HG03565 (cell line): Measurements from ENCODE around the gene PTPRN2.
"Not testable (repeated sequence)": the region's sequence is repeated elsewhere in the genome, so short reads cannot be mapped to it uniquely, and the experiment has no call there.

Experiments used
- ATAC-seq: cut with Tn5 transposase; IDR thresholded peaks from one replicate; pipeline ENCODE4 v1.9.1; 2021; ENCODE audit warnings: mild to moderate bottlenecking, moderate library complexity; ENCODE audit not compliant: unreplicated experiment

Gene PTPRN2

GRCh38 chr7:158357106-158357897 is 230.3 kb downstream of the PTPRN2 start:
- no peak for ATAC-seq

- ATAC-seq, result no peak
Observed at GRCh38 chr7:158356454-158356853, 231.2 kb downstream of the PTPRN2 start.

GRCh38 chr7:158355456-158356065 is 232.1 kb downstream of the PTPRN2 start:
- no peak for ATAC-seq

GRCh38 chr7:158354861-158355260 is 232.8 kb downstream of the PTPRN2 start:
- no peak for ATAC-seq

DNA sequence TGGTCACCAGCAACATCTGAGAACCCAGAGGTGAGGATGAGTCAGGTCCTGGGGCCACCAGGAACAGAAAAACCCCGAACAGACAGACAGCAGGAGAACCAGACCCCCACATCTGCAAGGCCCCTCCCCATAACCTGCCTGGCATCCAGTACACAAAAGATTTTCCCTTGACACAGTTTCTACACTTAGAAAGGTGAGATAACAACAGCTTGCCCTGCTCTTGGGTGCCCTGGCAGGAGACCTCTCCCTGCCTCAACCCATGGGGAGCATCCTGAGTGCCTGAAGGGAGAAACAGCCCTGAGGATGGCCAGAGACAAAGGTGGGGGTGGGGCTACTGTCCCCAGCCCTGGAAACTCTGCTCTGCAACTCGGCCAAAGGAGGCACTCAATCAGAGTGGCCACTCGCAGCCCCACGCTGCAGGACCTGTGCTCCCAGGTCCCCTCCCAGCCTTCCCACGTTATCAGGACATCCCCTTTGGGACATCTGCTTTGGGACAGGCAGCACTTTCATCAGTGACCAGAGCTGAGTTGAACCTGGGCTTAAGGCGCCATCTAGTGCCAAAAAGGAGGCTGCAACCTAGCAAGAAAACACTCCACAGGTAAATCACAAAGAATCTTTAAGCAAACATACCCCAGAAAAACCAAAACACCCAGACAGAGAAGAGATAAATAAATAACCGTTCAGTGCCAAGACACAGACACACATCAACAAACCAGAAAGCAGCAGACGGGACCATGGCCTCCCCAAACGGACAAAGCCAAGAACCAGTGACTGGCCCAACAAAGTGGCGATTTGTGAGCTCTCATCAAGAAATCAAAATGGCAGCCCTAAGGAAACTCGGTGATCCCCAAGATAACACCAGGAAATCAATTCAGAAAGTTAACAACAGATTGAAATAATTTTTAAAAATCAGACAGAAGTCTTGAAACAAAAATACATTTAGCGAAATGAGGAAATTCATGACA is 233.7 kb downstream of the PTPRN2 start:
- no peak for ATAC-seq

- ATAC-seq, result not testable (repeated sequence)
Observed at GRCh38 chr7:158351899-158352729, 235.5 kb downstream of the PTPRN2 start.

DNA sequence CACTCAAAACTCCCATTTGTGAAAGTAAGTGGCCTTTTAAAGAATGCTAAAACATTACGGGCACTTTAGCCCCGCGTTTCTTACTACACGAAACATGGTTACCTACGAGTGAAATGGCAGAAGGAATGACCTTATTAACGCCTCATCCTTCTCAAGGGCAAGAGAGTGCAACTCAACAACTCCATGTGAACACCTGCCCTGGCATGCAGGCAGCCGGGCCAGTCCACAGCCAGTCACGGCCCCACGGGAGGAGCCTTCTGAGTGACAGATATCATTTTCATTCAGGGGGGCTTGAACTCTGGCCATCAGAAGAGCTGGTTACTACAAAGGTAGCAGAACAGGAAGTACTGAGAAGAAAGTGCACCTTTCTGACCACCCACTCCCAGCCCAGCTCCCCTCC is 236.1 kb downstream of the PTPRN2 start:
- no peak for ATAC-seq

DNA sequence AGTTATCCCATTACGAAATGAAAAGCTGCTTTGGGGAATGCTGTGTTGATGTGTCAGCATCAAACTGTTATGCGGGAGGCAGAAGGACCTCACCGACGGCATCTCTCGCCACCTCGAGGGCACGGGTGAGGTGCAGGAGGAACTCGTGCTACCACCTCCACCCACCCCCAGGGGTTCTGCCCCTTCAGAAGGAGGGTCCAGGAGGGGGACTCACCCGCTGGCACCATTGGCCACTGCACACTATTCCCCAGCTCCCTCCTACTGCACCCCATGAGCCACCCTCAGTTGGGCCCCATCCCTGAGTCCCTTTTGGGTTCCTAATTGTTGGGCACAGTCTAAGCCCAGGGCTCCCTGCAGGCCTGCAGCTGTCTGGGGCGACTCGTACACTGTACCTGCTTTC is 236.6 kb downstream of the PTPRN2 start:
- ATAC-seq, result no peak

DNA sequence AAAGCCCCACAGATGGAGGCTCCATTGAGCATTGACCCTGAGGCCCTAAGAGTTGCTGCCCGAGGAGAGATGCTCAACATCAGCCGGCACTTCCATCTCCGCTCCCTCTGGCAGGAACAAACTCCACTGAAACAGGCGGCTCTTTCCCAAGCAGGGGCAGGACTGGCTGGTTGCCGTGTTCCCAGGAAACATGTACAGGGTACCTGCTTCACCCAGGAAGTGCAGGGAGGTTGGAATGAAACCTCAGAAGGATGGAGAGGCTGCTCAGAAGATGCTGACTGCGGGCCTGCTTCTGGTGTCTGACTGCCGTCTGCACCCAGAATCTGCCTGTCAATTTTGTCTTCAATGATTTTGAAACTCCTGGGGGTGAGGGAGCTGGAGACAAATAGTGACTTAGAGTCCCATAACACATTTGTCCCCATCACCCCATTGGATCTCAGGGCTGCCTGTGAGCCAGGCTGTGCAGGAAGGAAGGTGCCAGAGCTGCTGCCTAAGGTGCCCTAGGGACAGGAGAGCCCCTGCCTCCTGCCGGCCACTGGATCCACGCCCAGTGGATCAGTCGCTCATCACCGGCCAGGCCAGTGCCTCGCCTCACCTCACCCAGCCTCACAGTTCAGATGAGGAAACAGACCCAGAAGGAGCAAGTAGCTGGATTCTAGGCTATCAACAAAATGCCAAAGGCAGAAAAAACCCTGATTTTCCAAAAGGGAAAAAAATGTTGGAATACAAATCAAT is 237.3 kb downstream of the PTPRN2 start:
- no peak for ATAC-seq

DNA sequence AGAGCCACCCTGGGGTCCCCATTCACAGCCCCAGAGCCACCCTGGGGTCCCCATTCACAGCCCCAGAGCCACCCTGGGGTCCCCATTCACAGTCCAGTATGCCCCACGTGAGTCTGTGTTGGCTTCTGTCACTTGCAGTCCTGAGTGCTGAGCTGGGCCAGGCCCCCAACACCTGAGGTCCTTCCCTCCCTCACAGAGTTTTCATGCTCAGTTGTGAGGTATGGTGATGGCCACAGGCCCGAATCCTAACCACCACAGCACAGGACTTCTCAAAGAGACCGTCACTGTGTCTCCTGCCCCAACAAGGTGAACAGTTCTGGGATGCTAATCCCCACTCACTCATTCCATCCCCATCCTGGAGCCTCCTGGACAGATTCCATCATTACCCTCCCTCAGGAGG is 239.2 kb downstream of the PTPRN2 start:
- no peak for ATAC-seq

DNA sequence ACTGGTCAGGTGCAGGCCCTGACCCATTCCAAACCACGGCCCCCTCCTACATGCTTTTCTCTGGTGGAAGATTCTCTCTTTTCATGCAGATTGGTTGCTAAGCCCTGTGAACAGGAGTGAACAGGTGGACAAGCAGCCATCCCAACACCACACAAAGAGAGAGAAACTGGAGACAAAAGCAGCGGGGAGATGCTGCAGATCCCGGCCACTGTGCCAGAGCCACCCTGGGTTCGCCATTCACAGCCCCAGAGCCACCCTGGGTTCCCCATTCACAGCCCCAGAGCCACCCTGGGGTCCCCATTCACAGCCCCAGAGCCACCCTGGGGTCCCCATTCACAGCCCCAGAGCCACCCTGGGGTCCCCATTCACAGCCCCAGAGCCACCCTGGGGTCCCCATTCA is 239.6 kb downstream of the PTPRN2 start:
- ATAC-seq, result not testable (repeated sequence)

DNA sequence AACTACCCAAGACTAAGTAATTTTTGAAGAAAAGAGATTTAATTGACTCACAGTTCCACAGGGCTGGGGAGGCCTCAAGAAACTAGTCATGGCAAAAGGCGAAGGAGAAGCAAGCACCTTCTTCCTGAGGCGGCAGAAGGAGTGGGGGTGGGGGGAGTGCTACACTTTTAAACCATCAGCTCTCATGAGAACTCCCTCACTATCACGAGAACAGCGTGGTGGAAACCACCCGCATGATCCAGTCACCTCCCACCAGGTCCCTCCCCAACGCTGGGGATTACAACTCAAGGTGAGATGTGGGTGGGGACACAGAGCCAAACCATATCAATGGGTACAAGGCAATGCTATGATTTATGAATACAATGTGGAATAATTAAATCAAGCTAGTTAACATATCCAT is 241.9 kb downstream of the PTPRN2 start:
- no peak for ATAC-seq

- ATAC-seq, result no peak
Observed at GRCh38 chr7:158344706-158345300, 242.8 kb downstream of the PTPRN2 start.

DNA sequence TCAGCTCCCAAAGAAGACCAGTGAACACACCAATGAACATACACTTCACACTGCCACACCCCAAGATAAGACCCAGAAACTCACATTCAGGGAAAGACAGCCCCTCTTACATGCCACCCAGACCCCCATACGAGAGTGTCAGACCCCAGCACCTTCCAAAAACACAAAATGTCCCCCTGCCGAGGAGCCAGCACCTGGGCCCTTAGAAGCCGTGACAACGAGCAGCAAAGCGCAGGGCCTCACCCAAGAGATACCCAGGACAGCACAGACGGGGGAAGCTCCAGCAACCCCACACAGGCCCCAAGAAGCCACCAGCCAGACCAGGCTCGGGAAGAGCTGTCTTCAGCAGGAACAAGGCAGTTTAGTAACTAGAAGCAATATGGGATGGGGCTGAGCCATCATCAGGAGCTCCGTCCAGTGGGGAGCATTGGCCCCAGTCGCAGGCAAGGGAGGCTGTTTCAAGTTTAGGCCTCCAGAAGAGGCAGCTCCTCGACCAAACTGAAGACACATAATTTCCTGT is 243.6 kb downstream of the PTPRN2 start:
- ATAC-seq, result no peak

GRCh38 chr7:158343526-158343925 is 244.1 kb downstream of the PTPRN2 start:
- ATAC-seq, result no peak

DNA sequence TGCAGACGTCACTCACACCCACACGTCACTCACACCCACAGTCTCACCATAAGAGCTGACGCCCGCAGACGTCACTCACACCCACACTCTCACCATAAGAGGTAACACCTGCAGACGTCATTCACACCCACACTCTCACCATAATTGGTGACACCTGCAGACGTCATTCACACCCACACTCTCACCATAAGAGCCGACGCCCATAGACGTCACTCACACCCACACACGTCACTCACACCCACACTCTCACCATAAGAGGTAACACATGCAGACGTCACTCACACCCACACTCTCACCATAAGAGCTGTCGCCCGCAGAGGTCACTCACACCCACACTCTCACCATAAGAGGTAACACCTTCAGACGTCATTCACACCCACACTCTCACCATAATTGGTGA is 246.5 kb downstream of the PTPRN2 start:
- not testable (repeated sequence) for ATAC-seq

- not testable (repeated sequence) for ATAC-seq
Observed at GRCh38 chr7:158336952-158337351, 250.7 kb downstream of the PTPRN2 start.

GRCh38 chr7:158332516-158332915 is 255.1 kb downstream of the PTPRN2 start:
- ATAC-seq, result not testable (repeated sequence)

- ATAC-seq, result not testable (repeated sequence)
Observed at GRCh38 chr7:158331826-158332450, 255.7 kb downstream of the PTPRN2 start.
